ENCODE measurements around the gene KRT81. TPM values are rescaled to one million over a fixed set of nuclear protein-coding genes. Genes with fewer than 3 reads are reported as not detected.

The KRT81 gene
- total RNA-seq, 1 donor from 2014 or later = not detected

GRCh38 chr12:52239767-52240166 is 51.6 kb downstream of the KRT81 start:
- H3K27ac Mint-ChIP-seq (ENCODE audit: unreplicated experiment) = no peak overlapping the region

GRCh38 chr12:52238916-52239646 is 52.3 kb downstream of the KRT81 start:
- peaks cover 10% of the 10 kb centered on the region for H3K27me3 Mint-ChIP-seq (ENCODE audit: unreplicated experiment)
- no peaks in the 10 kb centered on the region for H3K36me3 Mint-ChIP-seq (ENCODE audit: low read depth, unreplicated experiment)
- no peak overlapping the region for H3K4me3 Mint-ChIP-seq (ENCODE audit: unreplicated experiment)
- TF ChIP-seq, protein P1, sequence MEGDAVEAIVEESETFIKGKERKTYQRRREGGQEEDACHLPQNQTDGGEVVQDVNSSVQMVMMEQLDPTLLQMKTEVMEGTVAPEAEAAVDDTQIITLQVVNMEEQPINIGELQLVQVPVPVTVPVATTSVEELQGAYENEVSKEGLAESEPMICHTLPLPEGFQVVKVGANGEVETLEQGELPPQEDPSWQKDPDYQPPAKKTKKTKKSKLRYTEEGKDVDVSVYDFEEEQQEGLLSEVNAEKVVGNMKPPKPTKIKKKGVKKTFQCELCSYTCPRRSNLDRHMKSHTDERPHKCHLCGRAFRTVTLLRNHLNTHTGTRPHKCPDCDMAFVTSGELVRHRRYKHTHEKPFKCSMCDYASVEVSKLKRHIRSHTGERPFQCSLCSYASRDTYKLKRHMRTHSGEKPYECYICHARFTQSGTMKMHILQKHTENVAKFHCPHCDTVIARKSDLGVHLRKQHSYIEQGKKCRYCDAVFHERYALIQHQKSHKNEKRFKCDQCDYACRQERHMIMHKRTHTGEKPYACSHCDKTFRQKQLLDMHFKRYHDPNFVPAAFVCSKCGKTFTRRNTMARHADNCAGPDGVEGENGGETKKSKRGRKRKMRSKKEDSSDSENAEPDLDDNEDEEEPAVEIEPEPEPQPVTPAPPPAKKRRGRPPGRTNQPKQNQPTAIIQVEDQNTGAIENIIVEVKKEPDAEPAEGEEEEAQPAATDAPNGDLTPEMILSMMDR (IDR thresholded peaks at IDR 0.05; ENCODE audit: unreplicated experiment) = no peak
- H3K9me3 Mint-ChIP-seq (ENCODE audit: unreplicated experiment) = no peaks in the 10 kb centered on the region
- H3K27ac Mint-ChIP-seq (ENCODE audit: unreplicated experiment) = no peak overlapping the region
- peaks cover 11% of the 10 kb centered on the region for H3K4me1 Mint-ChIP-seq (ENCODE audit: unreplicated experiment)
- no peak for DNase-seq (ENCODE audit: low spot score)

More at GRCh38 chr12:52239767-52240166, 51.6 kb downstream of the KRT81 start:
- Mint-ChIP-seq H3K27me3 (ENCODE audit: unreplicated experiment) (peaks cover 11% of the 10 kb centered on the region), H3K4me3 (ENCODE audit: unreplicated experiment) (no peak overlapping the region), H3K36me3 (ENCODE audit: low read depth, unreplicated experiment) (no peaks in the 10 kb centered on the region), H3K9me3 (ENCODE audit: unreplicated experiment) (no peaks in the 10 kb centered on the region), H3K4me1 (ENCODE audit: unreplicated experiment) (peaks cover 6% of the 10 kb centered on the region)
- TF ChIP-seq, protein P1 (IDR thresholded peaks at IDR 0.05; ENCODE audit: unreplicated experiment) = no peak
- DNase-seq (ENCODE audit: low spot score) = no peak

- Mint-ChIP-seq H3K9me3 (ENCODE audit: unreplicated experiment) (no peaks in the 10 kb centered on the region), H3K27me3 (ENCODE audit: unreplicated experiment) (peaks cover 14% of the 10 kb centered on the region), H3K4me3 (ENCODE audit: unreplicated experiment) (no peak overlapping the region), H3K27ac (ENCODE audit: unreplicated experiment) (no peak overlapping the region), H3K4me1 (ENCODE audit: unreplicated experiment) (peaks cover 14% of the 10 kb centered on the region), H3K36me3 (ENCODE audit: low read depth, unreplicated experiment) (no peaks in the 10 kb centered on the region)
- no peak for DNase-seq (ENCODE audit: low spot score)
- TF ChIP-seq, protein P1 (IDR thresholded peaks at IDR 0.05; ENCODE audit: unreplicated experiment) = no peak
These were observed 53.0 kb downstream of the KRT81 start for GRCh38 chr12:52238207-52238840.

DNA sequence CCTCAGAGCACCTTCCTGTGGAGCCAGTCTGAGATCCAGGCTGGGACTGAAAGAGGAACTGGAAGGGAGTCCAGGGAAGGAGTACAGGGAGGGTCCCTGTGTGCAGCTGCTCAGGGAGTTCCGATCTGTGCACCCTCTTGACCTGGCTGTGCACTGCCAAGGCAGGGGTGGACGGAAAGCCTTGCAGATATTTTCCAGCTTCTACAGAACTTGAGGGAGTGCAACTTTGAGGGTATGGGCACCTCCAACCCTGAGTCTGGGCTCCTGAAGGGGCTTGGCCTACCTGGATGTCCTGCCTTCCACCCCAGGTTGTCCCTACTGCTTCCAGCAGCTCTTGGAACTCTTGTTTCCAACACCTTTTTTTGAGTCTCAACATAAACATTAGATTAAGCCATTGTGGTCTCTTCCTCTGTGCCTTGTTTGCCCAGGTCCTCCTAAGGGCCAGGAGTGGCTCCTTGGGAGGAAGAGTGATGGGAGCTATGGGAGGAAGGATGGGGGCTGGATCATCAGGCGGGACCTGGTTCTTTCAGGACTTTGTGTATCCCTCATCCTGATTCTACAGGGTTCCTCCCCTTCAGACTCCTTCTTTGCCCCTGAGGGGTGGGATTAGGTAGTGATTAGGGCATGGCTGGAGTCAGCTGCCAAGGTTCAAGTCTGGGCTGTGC is 54.8 kb downstream of the KRT81 start:
- Mint-ChIP-seq H3K27ac (ENCODE audit: unreplicated experiment) (no peak overlapping the region), H3K4me3 (ENCODE audit: unreplicated experiment) (no peak overlapping the region), H3K4me1 (ENCODE audit: unreplicated experiment) (peaks cover 19% of the 10 kb centered on the region), H3K9me3 (ENCODE audit: unreplicated experiment) (no peaks in the 10 kb centered on the region), H3K27me3 (ENCODE audit: unreplicated experiment) (peaks cover 16% of the 10 kb centered on the region), H3K36me3 (ENCODE audit: low read depth, unreplicated experiment) (no peaks in the 10 kb centered on the region)
- TF ChIP-seq, protein P1 (IDR thresholded peaks at IDR 0.05; ENCODE audit: unreplicated experiment) = no peak
- DNase-seq (ENCODE audit: low spot score) = no peak

Other genes starting within 250 kb of the KRT81 start
- gene NR4A1, start 240.1 kb downstream of the KRT81 start, total RNA-seq (ENCODE audit: unreplicated experiment) = 1.0 TPM
- 30.6 TPM for gene ATG101, start 221.6 kb downstream of the KRT81 start, total RNA-seq (ENCODE audit: unreplicated experiment)
- gene SMIM41, start 211.8 kb downstream of the KRT81 start, total RNA-seq (ENCODE audit: unreplicated experiment) = not detected
- 1.5 TPM for gene KRT80, start 99.5 kb downstream of the KRT81 start, total RNA-seq (ENCODE audit: unreplicated experiment)
- not detected for gene KRT7, start 58.3 kb downstream of the KRT81 start, total RNA-seq (ENCODE audit: unreplicated experiment)
- gene KRT86, start 16.9 kb downstream of the KRT81 start, total RNA-seq (ENCODE audit: unreplicated experiment) = not detected
- gene KRT83, start 29.9 kb upstream of the KRT81 start, total RNA-seq (ENCODE audit: unreplicated experiment) = not detected
- gene KRT85, start 75.9 kb upstream of the KRT81 start, total RNA-seq (ENCODE audit: unreplicated experiment) = not detected
- not detected for gene KRT84, start 94.1 kb upstream of the KRT81 start, total RNA-seq (ENCODE audit: unreplicated experiment)
- gene KRT82, start 114.8 kb upstream of the KRT81 start, total RNA-seq (ENCODE audit: unreplicated experiment) = not detected
- gene KRT75, start 142.8 kb upstream of the KRT81 start, total RNA-seq (ENCODE audit: unreplicated experiment) = not detected
- gene KRT6B, start 160.6 kb upstream of the KRT81 start, total RNA-seq (ENCODE audit: unreplicated experiment) = not detected
- gene KRT6C, start 182.3 kb upstream of the KRT81 start, total RNA-seq (ENCODE audit: unreplicated experiment) = not detected
- not detected for gene KRT6A, start 201.7 kb upstream of the KRT81 start, total RNA-seq (ENCODE audit: unreplicated experiment)
- gene KRT5, start 228.9 kb upstream of the KRT81 start, total RNA-seq (ENCODE audit: unreplicated experiment) = not detected